Measurements from ENCODE around the gene MGAT4C.
A peak's percentile ranks its signal among the peaks of the same experiment; 100 is the strongest.

Gene MGAT4C

DNA sequence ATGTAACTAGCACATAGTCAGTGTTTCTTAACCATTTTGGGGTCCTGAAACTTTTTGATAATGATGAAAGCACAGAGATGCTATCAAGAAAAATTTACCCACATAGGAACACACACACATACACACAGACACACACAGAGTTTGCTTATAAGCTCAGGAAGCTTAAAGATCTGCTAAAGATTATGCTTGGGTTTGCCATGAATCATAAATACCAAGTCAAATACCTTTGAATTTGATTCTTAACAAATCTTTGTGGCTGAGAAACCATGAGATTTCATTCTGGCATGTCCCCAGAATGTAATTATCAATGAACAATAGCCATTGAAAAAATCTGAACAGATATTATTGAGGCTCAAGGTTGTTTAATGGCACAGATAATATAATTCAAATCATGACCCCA is 292.9 kb downstream of the MGAT4C start:
- no peak for DNase-seq

DNA sequence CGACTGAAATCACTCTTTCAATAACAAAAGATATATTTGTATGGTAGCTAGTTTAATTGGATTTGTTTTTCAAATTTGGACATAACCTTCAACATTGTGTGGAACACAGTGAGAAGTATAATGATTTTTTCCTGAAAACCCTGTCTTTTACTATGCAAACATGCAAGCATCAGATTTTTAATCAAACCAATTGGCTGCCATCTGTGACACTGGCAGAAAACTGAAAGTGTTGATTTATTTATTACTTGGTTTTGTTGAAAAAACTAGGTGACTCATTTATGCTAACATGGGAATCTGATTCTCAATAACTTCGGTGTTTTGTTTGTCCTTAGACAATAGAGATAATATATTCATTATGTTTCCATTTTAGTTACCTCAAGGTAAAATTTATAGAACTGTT is 300.1 kb downstream of the MGAT4C start:
- DNase-seq, result no peak

DNA sequence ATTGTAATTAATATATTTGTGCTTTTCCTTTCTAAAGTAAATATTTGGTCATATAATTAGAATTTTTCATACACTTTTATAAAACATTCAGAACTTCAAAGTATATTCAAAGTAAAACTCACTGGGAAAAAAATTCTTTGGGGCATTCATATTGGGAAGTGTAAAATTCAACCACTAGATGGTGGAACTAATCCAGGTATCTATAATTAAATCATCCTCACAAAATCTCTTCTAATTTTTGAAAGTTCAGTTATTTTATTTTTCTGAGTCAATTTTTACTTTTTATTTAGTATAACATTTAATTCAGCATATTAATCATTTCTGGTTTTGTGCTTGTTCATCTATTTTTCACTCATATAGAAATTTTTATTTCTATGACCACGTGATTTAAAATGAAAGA is 301.1 kb downstream of the MGAT4C start:
- DNase-seq, result no peak

DNA sequence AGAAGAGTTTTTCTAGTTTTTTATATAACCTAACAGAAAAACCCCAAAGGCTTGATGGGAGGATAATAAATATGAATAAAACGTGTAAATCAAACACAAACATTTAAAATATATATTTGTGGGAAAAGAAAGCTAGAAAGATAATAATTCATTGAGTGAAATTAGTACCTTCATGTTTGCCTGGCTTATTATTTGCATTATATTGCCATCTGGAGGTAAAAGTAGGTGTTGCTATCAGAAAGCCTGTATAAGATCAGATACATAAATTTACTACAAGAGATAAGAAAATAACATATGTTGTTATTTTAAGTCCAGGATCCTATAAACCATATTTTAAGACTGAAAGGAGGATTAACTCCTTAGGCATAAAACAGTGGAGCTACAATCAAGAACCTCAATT is 304.4 kb downstream of the MGAT4C start:
- DNase-seq, result no peak

DNA sequence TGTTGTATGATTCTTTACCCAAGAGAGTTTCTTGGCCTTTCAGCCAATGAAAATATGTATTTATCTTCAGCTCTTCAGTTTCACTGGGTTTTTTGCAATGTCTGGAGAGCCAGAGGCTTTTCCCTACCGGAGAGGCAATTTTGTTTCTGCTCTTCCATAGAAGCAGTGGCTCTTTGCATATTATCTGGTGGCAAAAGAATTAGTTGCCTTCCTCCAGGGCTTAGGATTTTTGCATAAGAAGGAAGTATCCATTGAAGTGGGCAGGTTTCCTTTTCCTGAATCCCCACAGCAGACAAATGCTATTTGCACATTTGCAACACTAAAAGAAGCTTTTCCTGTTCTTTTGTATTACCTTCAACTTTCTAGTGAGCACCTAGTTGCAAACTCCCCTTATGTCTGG is 306.9 kb downstream of the MGAT4C start:
- no peak for DNase-seq

DNA sequence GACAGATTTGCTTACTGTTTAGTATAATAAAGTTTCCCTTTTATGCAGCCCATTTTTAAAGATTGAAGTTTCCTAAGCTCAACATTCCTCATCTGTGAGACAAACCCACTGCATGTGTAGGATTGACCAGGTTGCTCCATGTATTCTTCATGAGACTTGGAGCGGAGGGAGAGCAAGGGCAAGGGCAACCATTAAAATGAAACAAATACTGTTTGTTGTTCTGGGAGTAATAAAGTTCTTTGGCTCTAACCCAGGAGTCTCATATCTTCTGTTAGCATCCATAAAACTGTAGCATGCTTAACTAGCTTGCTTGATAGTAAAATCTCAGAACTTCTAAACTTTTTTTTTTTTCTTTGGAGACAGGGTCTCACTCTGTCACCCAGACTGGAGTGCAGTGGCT is 307.9 kb downstream of the MGAT4C start:
- DNase-seq, result no peak

DNA sequence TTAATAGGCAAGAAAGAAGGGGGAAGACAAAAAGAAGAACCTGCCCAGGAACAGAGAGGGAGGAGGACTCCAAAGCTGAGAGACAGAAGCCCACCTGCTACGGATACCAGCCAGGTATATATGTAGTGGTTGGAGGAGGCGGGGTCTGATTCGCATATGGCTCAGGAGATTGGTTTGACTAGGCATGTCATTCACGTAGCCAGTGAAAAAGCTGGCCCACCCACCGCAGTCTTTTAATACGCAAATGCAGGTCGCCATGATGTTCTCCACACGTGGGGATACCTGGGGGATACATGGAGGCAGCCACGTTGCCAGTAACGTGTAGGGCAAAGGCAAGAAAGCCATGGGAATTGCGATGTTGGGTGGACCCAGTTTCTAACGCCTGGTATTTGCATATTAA is 308.9 kb downstream of the MGAT4C start:
- no peak for DNase-seq

DNA sequence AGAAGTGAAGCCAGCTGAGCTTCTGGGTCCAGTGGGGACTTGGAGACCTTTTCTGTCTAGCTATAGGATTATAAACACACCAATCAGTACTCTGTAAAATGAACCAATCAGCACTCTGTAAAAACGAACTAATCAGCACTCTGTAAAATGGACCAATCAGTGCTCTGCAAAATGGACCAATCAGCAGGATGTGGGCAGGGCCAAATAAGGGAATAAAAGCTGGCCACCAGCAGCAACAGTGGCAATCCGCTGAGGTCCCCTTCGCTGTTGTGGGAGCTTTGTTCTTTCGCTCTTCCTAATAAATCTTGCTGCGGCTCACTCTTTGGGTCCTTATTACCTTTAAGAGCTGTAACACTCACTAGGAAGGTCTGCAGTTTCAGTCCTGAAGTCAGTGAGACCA is 309.8 kb downstream of the MGAT4C start:
- no peak for DNase-seq

DNA sequence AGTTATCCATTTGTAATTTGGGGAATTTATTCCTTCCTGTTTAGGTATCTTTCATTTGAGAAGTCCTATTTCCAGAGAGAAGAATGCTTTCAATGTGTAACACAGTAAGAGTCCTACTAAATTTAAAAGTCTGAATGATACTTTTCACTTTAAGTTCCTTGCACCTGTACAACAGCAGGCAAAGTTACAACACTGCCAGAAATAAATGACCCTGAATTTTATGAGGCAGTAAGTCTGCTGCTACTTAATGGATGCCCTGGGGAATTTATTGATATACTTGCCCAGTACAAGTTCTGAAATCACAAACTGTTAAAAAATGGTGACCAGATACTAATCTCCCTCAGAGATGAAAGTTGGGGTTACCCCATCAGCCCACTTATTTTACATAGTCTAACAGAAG is 329.0 kb downstream of the MGAT4C start:
- DNase-seq, result no peak

DNA sequence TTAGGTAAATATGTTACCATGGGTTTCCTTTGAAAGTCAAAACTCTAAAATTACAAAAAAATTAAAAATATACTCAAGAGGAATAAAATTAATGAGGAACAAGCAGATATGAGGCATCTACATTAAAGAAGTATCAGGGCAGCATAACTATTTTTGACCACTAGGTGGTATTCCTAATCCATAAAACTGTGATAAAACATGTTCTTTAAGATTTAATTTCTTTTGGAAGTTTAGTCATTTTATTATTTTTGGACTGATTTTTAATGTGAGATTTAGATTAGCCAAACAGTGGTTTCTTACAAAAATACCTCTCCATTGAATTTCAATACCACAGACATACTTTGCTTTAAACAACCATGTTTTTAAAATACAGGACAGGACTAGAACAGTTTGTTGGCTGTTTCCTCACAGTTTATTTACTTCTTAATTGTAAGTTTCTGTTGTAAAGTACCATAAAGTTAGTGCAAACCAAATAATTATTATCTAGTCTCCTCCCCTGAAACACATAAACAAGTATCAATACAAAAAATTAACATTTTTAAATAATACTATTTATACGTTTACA is 332.3 kb downstream of the MGAT4C start:
- DNase-seq, result peak; percentile 4

DNA sequence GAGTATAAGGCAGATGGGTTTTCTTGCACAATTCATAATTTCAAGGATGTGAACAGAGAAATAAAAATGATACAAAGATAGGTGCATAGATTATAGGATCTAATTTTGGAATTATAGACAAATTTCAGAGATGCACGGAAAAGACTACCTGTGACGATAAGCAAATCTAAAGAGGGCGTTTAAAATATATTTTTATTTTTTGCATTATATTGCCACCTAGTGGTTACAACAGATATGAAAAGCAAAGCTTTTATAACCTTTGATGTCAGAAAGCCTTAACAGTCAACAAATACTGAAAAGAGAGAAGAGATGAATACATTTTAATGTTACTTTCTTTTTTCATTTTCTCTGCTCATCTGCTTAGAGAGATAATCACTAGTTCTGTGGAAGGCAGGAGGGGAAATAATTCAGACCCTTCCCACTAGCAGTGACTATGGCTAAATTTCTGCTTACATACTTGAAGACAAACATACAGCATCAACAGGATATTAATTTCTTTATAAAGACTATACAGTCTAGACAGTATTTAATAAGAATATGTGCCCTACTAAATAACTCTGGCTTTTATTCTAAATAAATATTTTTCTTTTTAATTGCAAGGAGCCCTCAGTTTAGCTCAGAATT is 335.8 kb downstream of the MGAT4C start:
- DNase-seq, result peak; percentile 14

All from RPMI8226 (cell line).